Esophagus squamous epithelium (tissue), 4 donors: ENCODE results near the gene ARTN.

ENCODE experiments used
- CTCF ChIP-seq, 6 experiments: fragments of 450-650 bp in 4 of 6; fragments of 200-600 bp in 2 of 6; sonication (generic) in 2 of 6; IDR thresholded peaks; one replicate each; pipeline ENCODE4 v1.5.1; 2016 to 2019; ENCODE audit warnings: antibody characterized with exemption in 6 of 6, mild to moderate bottlenecking in 4 of 6, moderate library complexity in 4 of 6
- POLR2A ChIP-seq, 4 donors: fragments of 450-650 bp; IDR thresholded peaks; one replicate each; pipeline ENCODE4 v1.6.1; 2017; ENCODE audit warnings: antibody characterized with exemption in 4 of 4, mild to moderate bottlenecking in 4 of 4, moderate library complexity in 3 of 4

GRCh38 chr1:43944860-43945259, 11.3 kb downstream of the ARTN start:
- TF ChIP-seq CTCF (IDR thresholded peaks at IDR 0.05) = no peak
- no peak for TF ChIP-seq POLR2A (IDR thresholded peaks at IDR 0.05)
